SK-N-SH (cell line): Measurements from ENCODE around the gene PCDHB7.
"Not testable (repeated sequence)": the region's sequence is repeated elsewhere in the genome, so short reads cannot be mapped to it uniquely, and the experiment has no call there.

ENCODE experiments used
- EP300 ChIP-seq, 2 experiments: IDR thresholded peaks; 2 replicates each; pipeline versions ENCODE4 v1.4.0 to v1.6.1; 2012; ENCODE audit warnings: borderline replicate concordance in 1 of 2, low read depth in 1 of 2, low read length in 1 of 2
- RAD21 ChIP-seq: IDR thresholded peaks from 2 replicates; pipeline ENCODE4 v1.6.1; 2012; ENCODE audit warnings: mild to moderate bottlenecking, low read length
- RCOR1 ChIP-seq: fragments of 150-350 bp; IDR thresholded peaks from 2 replicates; pipeline ENCODE4 v1.6.1; 2017; ENCODE audit warnings: antibody characterized with exemption, low read length
- USF1 ChIP-seq: IDR thresholded peaks from 2 replicates; pipeline ENCODE4 v1.4.0; 2012; ENCODE audit warnings: low read depth, borderline replicate concordance
- TF ChIP-seq, protein P1 (sequence below): IDR thresholded peaks from 2 replicates; pipeline ENCODE4; 2012

GRCh38 chr5:141157356-141157755 lies 15.1 kb upstream of the PCDHB7 start:
- not testable (repeated sequence) for TF ChIP-seq USF1; EP300 (IDR thresholded peaks at IDR 0.05; ENCODE audit: borderline replicate concordance in 1 of 2, low read depth in 1 of 2, low read length in 1 of 2); RCOR1; RAD21
- TF ChIP-seq, protein P1, sequence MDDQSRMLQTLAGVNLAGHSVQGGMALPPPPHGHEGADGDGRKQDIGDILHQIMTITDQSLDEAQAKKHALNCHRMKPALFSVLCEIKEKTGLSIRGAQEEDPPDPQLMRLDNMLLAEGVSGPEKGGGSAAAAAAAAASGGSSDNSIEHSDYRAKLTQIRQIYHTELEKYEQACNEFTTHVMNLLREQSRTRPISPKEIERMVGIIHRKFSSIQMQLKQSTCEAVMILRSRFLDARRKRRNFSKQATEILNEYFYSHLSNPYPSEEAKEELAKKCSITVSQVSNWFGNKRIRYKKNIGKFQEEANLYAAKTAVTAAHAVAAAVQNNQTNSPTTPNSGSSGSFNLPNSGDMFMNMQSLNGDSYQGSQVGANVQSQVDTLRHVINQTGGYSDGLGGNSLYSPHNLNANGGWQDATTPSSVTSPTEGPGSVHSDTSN = not testable (repeated sequence)
